IPS DF 4.7 (cell line): ENCODE results near the gene LIFR.
"Not testable (repeated sequence)": the region's sequence is repeated elsewhere in the genome, so short reads cannot be mapped to it uniquely, and the experiment has no call there.

Experiments used
- DNase-seq: peaks from one replicate; pipeline ENCODE4 v3.0.0-alpha.2; 2013; ENCODE audit warnings: low spot score; ENCODE audit errors: extremely low read depth

The LIFR gene

DNA sequence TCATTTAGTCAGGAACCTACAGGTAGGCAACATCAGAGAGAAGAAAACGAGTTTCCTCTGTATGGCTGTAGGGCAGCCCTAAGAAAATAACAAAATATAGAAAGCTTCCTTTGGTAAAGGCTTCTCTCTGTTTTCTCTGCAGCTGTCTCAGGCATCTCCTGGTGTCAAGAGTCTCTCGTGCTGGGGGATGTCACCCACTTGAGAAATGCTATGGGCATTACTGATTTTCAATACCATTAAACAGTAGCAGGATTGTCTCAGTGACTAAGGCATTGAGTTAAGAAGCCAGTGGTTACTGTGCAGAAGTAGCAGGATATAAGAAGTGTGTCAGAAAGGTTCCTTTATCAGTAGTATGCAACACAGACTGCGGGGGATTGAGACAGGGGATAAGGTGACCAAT, 32.4 kb downstream of the LIFR start:
- no peak for DNase-seq

DNA sequence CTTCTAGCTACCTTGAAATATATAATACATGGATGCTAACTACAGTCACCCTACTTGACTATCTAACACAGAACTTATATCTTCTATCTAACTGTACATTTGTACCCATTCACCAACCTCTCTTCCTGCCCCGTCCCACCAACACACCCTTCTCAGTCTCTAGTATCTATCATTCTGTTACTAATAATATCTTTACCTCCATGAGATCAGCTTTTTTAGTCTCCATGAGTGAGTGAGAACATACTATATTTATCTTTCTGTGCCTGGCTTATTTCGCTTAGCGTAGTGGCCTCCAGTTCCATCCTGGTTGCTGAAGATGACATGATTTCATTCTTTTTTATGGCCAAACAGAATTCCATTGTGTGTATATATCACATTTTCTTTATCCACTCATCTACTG, 37.0 kb downstream of the LIFR start:
- DNase-seq, result no peak

DNA sequence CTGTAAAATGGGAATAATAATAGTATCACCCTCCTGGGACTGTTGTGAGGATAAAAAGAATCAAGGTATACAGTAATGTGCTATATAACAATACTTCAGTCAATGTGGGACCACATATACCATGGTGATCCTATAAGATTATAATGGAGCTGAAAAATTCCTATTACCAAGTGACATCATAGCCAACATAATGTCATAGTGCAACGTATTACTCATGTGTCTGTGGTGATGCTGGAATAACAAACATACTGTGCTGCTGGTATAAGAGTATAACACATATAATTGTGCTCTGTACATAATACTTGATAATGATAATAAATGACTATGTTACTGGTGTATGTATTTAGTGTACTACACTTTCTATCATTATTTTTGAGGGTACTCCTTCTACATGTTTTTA, 38.1 kb downstream of the LIFR start:
- no peak for DNase-seq

- DNase-seq, result not testable (repeated sequence)
These were observed 39.8 kb downstream of the LIFR start for GRCh38 chr5:38516649-38517048.

- DNase-seq, result no peak
These were observed 40.8 kb downstream of the LIFR start for GRCh38 chr5:38515646-38516045.

DNA sequence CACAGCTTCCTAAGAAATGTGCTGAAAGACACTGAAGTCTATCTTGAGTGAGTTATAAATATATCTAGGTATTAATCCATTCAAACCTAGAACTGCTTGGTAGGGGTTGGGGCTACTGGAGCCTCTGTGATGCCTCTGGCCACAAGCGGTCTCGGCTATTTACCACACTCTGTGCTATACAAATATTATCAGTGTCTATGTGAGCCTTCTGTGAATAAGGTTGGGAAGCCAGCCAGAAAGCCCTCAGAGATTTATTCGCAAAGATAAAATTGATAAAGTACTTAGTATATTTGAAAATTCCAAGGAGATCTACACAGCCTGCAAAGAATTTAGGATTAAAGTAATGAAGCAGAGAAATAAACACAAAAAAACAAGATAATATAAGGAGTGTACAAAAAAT, 41.4 kb downstream of the LIFR start:
- DNase-seq, result no peak

- no peak for DNase-seq
These were observed 47.3 kb downstream of the LIFR start for GRCh38 chr5:38509185-38509584.

DNA sequence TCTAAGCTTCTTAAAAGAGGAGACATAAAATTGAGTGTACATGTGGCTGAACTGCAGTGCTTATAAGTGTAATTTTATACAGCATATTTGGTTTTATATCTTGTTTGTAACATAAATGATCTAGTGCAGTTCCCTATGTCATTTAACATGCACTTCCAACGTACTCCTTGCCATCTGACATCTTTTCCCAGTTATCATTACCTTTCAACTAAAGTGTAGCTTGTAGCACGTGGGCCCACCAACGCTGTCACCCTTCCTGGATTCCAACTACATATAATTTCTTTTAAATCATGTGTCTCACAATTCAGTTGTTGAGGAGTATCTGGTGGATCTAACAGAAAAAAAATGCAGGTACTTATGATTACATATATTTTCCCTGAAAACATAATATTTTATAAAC, 50.1 kb downstream of the LIFR start:
- no peak for DNase-seq

GRCh38 chr5:38500573-38501260, 55.7 kb downstream of the LIFR start:
- DNase-seq, result no peak

DNA sequence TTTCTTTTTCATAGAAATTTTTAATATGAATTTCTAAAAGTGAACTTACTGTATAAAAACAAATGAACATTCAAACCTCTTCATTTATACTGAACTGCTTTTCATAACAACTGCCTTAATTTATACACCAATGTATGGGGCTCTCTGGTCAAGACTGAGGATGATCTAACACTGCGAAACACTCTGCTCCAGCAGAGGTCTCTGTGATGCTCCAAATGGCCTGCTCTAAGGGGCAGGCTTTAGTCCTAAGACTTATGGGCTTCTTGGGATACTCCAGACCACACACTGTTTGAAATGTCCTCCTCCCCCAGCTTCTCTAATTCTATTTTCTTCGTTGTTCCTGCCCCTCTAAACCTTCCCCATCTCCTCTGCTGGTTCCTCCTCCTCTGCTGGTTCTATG, 58.5 kb downstream of the LIFR start:
- no peak for DNase-seq

- DNase-seq, result no peak
These were observed 61.7 kb downstream of the LIFR start for GRCh38 chr5:38494763-38495162.

GRCh38 chr5:38494175-38494574, 62.3 kb downstream of the LIFR start:
- DNase-seq, result no peak

GRCh38 chr5:38483805-38484398, 72.5 kb downstream of the LIFR start:
- DNase-seq, result no peak

DNA sequence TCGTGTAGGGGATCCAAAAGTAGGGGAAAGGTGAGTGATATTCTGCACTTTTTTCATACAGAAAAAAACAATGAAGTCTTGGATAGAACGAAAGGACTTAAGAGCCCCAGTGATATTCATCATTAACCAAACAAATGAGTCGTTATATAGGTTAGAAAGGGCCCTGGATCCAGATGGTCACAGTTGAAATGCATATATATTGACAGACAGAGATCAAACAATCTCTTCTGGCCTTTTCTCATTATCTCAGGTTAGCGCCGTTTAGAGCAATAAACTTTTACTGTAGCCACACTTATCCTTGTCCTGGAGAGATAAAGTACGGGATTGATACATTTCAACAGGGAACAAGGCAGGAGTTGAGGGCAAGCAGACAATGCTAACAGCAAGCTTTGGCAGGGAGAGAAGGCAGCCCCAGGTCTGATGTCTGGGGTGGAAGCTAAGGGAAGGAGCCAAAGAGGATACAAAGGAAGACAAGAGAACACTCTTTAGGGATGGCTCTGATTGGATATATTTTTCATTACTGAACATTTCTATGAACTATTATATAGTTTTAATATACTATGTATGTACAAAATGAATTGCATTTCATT, 77.0 kb downstream of the LIFR start:
- no peak for DNase-seq

DNA sequence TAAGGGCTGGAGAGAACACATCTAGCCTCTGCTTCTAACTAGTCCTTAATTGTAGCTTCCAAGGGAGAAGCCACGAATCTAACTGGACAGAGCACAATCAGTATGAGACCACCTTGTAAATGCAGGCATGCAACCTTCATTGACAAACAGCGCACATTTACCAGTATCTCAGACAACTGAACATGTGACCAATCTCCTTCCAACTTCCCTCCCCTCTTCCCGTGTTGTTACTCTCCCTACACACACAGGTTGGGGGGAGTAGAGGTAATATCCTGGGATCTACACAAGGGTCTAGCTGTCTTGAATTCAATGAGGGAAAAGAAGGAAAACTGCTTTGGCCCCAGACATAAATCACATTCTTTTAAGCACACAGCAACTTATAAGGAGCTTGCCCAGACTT, 77.6 kb downstream of the LIFR start:
- no peak for DNase-seq

DNA sequence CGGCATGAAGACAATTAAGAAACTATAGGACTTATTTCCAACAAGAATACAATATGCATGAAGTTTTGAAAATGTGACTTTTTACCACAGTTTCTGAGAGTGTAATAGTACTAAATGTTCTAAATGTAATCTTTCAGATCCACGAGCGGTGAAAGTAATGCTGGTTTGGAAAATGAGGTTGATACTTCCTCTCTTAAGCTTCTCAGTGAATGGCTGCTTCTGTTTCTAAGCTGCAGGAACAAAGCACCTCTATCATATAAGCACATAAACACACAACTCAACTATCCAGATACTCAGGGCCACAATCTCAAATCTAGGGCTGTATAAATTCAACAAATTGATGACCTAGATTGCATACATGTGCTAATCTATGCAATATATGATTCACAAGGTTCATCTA, 78.3 kb downstream of the LIFR start:
- no peak for DNase-seq

- DNase-seq, result no peak
These were observed 83.4 kb downstream of the LIFR start for GRCh38 chr5:38473008-38473407.

- DNase-seq, result no peak
These were observed 83.9 kb downstream of the LIFR start for GRCh38 chr5:38472541-38472940.

GRCh38 chr5:38471709-38472108, 84.7 kb downstream of the LIFR start:
- no peak for DNase-seq

DNA sequence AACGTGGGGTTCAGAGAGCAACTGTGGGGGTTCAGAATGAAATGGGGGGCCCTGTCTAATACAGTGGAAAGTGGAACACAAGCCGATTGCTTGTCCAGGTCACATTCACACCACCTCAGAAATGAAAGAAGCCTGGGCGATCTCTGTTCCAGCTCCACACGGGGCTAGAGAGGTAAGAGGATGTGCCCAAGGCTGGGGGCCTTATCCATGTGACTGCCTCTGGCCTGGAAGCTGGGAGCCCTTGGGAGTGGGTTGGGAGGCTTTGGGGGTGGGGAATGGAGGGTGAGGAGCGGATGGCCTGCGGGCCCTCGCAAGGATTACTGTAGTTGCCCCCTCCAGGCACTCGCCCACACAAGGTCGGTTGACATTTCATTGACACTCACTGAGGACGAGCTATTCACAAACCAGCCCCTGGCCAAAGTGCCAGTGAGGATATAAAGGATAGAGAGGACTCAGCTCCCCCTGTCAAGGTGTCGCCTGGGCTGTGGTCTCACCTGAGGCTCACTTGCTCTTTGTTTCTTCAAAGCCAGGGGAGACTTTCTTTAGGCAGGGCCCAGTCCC, 86.7 kb downstream of the LIFR start:
- no peak for DNase-seq

- DNase-seq, result no peak
These were observed 87.3 kb downstream of the LIFR start for GRCh38 chr5:38468978-38469706.

- no peak for DNase-seq
These were observed 88.2 kb downstream of the LIFR start for GRCh38 chr5:38468202-38468673.
